HG02610 (cell line): ENCODE measurements around the gene CBFA2T3.

Source experiments
- ATAC-seq: cut with Tn5 transposase; IDR thresholded peaks from one replicate; pipeline ENCODE4 v1.9.1; 2021; ENCODE audit warnings: mild to moderate bottlenecking, moderate library complexity; ENCODE audit not compliant: unreplicated experiment

The CBFA2T3 gene

GRCh38 chr16:88999457-89000206, 22.6 kb upstream of the CBFA2T3 start:
- ATAC-seq: no peak

- no peak for ATAC-seq
Observed at GRCh38 chr16:88995746-88996535, 18.9 kb upstream of the CBFA2T3 start.

DNA sequence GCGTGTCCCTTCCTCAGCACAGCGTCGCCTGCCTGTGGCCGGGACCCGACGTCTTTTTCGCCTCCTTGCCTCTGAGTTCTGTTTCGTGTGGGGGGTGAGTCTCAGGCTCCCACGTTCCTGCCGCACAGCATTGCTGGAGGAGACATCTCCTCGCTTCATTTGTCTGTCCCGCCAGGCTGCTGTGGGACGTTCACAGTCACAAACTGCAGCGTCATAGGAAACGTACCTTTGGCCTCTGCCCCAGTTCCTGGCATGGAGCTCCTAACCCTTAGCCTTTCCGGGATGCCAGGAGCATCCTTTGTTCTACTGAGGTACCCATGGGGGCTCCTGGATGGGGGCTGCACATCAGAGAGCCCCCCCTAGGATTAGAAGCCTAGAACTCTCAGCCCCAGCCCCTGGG, 18.2 kb upstream of the CBFA2T3 start:
- ATAC-seq: no peak

DNA sequence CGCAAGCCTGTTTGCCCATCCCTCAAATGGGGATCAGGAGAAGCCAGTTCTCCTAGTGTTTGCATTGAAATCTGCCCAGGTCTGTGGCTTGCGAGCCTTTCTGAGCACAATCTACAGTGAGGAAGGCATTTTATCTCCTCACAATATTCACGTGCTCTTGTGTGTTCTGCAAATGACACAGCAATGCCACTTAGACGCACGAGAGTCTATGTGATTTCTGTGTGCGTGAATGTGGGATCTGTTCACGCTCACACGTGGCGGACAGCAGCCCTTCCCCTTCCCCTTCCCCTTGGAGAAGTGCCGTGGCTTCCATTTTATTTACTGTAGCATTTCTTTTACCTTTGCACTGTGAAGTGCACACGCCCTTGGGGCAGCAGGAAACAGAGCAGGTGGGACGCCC, 17.7 kb upstream of the CBFA2T3 start:
- ATAC-seq: no peak

- no peak for ATAC-seq
Observed at GRCh38 chr16:88993946-88994600, 17.1 kb upstream of the CBFA2T3 start.

- ATAC-seq: no peak
Observed at GRCh38 chr16:88993166-88993761, 16.3 kb upstream of the CBFA2T3 start.

DNA sequence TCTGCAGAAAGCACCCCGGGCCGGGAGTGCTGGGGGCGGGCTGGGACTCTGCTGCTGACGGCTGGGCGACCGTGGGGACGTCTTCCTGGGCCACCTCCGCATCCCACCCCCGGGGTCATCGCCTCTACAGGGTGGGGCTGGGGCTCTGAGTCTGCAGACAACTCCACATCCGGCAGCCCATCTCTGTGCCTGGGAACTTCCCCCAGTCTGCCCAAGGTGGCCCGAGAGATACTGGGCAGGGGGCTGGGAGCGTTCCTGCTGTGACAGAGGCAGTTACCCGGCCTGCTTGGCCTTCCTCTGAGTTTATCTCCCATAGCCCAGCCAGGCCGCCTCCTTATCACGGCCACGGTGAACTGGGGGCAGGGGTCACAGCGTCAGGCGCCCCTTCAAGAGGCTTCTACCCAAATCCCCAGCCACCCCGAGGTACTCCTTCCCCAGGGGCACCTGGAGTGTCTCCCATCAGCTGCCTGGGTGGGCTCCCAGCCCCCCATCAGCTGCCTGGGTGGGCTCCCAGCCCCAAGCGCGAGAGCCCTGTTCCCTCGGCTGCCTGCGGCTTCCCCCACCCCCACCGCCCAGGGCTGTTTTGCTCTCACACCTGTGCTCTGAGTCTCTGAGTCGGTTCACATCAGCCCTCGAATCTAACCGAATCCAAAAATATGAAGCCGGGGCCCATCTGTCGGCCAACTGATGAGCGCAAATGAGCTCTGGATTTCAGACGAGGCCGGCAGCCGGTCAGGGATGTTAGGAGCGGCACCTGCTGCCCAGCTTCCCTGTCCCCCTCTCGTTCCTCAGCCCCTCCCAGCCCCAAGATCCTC, 15.6 kb upstream of the CBFA2T3 start:
- ATAC-seq: no peak

GRCh38 chr16:88991813-88992350, 14.9 kb upstream of the CBFA2T3 start:
- ATAC-seq: no peak

DNA sequence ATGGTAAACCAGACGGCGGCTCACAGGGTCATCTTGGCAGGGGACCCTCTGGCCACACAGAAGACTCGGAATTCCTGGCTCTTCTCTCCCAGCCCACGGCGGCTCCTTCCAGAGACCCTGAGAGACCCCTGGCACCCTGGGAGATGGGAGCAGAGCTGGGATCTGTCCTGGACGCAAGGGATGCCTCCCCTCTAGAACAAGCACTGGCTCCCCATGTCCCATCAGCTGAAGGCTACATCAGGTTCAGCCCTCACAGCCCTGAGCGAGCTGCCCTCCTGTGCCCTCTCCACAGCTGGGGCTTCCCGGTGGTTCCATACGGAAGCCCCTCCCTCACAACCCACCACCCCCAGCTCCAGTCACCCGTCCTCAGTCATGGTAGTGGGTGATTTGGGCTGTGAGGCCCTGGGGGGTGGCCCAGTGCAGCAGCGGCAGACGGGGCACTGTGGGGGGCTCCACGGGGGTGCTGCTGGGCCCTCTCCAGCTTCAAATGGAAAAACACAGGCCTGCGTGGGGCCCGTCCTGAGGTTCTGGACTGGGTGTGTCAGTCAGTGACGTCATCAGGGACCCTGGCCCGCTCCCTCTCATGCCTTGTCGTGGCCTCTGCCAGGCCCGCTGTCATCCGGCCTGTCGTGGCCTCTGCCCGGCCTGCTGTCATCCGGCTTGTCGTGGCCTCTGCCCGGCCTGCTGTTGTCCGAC, 13.0 kb upstream of the CBFA2T3 start:
- ATAC-seq: no peak

- no peak for ATAC-seq
Observed at GRCh38 chr16:88988980-88989811, 12.2 kb upstream of the CBFA2T3 start.

DNA sequence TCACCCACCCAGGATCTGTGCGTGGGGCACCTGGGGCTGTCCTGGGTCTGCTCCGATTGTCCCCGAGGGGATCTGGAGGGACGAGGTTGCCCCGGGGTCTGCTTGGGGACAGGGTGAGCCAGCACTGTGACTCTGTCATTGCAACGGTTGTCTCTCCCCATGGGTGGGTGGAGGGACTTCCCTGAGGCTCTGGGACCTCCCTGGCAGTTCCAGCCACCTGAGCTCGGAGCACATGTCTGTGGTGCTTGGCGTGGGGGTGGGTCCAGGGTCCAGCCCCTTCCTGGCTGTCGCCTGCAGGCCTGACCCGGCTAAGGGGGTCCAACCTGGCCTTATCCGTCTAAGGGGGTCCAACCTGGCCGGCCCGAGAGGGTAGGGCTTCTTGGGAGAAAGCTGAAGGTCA, 8.5 kb upstream of the CBFA2T3 start:
- ATAC-seq: no peak

DNA sequence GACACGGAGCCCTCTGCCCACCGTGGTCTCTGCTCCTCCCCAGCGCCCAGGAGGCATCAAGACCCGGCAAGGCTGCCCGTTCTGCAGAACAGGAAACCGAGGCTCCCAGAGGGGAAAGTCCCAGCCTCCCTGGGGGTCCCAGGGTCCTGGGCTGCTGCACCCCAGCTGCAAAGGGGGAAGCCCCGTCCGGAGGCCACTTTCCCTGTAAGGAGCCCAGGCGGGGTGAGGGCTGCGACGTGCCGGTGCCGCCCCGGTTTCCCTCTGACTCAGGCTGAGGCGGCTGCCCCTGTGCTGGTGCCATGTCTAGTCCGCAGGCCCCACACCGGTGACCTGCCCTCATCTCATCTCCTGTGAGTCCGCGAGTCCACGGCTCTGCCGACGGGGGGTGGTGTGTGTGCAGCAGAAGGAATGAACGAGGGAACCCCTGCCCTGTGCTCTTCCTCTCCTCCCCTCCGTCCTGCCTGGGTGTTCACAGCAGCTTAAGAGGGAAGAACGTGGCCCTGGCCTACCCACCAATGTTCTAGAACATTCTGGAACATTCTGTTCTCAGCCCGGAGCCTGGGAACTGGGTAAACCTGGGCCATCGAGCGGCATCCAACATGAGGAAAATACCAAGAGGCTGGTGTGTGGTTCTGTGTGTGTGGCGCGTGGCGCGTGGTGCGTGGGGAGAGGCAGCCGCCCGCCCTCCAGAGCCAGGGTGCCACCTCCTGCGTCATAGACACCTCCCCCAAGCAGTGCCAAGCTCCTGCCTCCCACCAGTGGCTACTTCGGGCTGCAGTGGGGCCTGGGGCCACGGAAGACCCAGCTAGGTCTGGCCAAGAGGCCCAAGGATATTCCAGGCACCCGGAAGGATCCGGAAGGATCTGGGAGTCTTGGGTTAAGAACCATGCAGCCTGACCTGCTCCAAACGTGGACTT, 7.0 kb upstream of the CBFA2T3 start:
- no peak for ATAC-seq

DNA sequence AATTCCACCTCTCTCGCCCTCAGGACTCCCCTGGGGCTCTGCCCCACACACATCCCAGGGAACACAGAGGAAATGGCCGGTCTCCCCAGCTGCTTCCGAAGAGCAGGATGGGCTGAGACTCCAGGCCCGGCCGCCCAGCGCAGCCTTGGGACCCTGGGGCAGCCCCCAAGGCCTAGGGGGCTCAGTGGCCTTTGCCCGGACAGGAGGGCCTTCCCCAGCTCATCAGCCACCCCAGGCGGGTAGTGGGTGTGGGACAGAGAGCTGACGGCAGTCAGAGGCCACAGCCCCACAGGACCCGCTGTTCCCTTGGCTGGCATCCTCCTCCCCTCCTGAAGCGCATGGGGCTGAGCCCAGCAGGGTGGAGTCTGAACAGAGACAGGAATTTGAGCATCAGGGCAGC, 6.2 kb upstream of the CBFA2T3 start:
- ATAC-seq: no peak

GRCh38 chr16:88982286-88983084, 5.5 kb upstream of the CBFA2T3 start:
- ATAC-seq: no peak

DNA sequence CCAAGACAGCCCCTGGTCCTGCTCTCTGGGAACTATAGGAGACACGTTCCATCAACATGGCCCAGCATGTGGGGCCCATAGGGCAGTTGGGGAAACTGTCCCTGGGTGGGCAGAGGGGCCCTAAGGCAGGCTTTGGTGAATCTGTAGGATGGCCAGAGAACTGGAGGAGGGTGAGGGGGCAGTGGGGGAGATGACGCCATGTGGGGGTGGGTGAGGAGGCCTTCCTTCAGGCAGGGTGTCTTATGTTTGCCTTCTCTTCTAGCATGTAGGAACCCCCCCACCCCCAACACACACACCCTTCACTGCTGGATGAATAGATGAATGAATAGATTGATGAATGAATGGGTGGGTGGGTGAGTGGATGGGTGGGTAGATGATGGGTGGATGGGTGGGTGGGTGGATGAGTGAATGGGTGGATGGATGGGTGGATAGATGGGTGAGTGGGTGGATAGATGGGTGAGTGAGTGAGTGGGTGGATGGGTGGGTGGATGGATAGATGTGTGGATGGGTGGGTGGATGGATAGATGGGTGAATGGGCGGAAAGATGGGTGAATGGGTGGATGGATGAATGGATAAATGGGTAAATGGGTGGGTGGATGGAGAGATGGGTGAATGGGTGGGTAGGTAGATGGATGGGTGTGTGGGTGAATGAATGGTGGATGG, 2.5 kb upstream of the CBFA2T3 start:
- ATAC-seq: no peak

- peak; percentile 31 for ATAC-seq
Observed at GRCh38 chr16:88978608-88979346, 1.8 kb upstream of the CBFA2T3 start.
